ENCODE results near the gene ADD1. TPM values are rescaled to one million over a fixed set of nuclear protein-coding genes. Genes with fewer than 3 reads are reported as not detected.
A peak's percentile ranks its signal among the peaks of the same experiment; 100 is the strongest.

ADD1 gene
- total RNA-seq, 1 donor from 2014 or later = 212 TPM

GRCh38 chr4:2823301-2823670 is 20.4 kb upstream of the ADD1 start:
- H3K27ac ChIP-seq (replicated peaks) = peak overlapping the region; percentile 51
- peaks cover 52% of the 10 kb centered on the region for H3K36me3 ChIP-seq
- intact Hi-C loops (cut with micrococcal nuclease) = no loop called here
- H3K4me1 ChIP-seq = peaks cover 36% of the 10 kb centered on the region
- DNase-seq = peak; percentile 16
- H3K4me3 ChIP-seq = no peak overlapping the region
- no peak for TF ChIP-seq CTCF (IDR thresholded peaks at IDR 0.05; ENCODE audit: borderline replicate concordance)
- H3K9me3 ChIP-seq (replicated peaks) = no peaks in the 10 kb centered on the region
- no peaks in the 10 kb centered on the region for H3K27me3 ChIP-seq (ENCODE audit: low read depth)

DNA sequence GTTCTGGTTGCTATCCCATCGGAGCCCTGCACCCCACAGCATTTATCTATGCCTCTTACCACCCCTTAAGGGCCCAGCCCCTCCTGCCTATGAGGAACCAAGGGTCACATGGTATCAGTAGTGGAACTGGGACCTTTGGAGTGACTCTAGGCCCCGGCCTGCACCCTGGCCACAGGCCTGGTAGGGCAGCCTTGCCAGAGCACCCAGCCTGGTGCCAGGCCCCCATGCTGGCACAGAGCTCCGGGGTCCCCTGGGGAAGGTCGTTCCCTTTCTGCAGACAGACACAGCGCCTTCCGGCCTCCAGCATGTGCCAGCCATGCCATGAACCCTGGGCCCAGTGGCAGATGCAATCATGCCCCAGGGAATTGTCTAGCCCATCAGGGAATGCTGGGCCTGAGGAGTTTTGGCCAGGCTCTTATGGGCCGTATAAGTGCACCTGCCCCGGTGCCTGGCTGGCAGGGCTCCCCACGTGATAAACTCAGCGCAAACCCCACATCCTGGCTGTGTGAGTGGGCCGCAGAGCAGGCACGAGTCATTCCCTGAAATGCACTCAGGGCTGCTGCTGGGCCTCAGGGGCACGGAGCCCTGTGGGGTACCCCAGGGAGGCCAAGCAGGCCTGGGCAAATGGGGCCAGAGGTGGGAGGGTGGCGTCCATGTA is 19.8 kb upstream of the ADD1 start:
- peaks cover 31% of the 10 kb centered on the region for H3K4me1 ChIP-seq
- intact Hi-C loops (cut with micrococcal nuclease) = no loop called here
- H3K27me3 ChIP-seq (ENCODE audit: low read depth) = no peaks in the 10 kb centered on the region
- no peak overlapping the region for H3K4me3 ChIP-seq
- peak overlapping the region; percentile 51 for H3K27ac ChIP-seq (replicated peaks)
- peak; percentile 21 for DNase-seq
- TF ChIP-seq CTCF (IDR thresholded peaks at IDR 0.05; ENCODE audit: borderline replicate concordance) = no peak
- H3K9me3 ChIP-seq (replicated peaks) = no peaks in the 10 kb centered on the region
- peaks cover 58% of the 10 kb centered on the region for H3K36me3 ChIP-seq

DNA sequence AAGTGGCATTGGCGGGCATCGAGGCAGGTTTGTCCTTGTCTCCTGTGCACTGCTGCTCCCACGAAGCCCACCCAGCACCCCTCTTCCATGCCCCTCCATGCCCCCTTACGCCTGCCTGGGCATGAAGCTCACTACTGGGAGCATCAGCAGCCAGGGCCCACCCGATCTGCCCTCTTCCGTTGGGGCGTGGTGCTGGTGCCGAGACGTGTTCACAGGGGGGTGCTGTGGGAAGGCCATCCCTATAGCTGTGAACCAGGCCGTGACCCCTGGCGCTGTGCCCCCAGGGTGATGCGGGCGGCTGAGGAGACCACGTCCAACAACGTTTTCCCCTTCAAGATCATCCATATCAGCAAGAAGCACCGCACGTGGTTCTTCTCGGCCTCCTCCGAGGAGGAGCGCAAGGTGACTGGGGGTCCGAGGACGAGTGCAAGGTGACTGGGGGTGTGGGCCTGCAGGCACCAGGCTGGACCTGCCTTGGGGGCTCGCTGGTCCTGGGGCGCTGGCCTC is 19.3 kb upstream of the ADD1 start:
- Histone ChIP-seq H3K27ac (replicated peaks) (peak overlapping the region; percentile 51), H3K4me1 (peaks cover 28% of the 10 kb centered on the region), H3K4me3 (no peak overlapping the region), H3K9me3 (replicated peaks) (no peaks in the 10 kb centered on the region), H3K27me3 (ENCODE audit: low read depth) (no peaks in the 10 kb centered on the region), H3K36me3 (peaks cover 58% of the 10 kb centered on the region)
- intact Hi-C loops (cut with micrococcal nuclease) = no loop called here
- no peak for TF ChIP-seq CTCF (IDR thresholded peaks at IDR 0.05; ENCODE audit: borderline replicate concordance)
- peak; percentile 14 for DNase-seq

DNA sequence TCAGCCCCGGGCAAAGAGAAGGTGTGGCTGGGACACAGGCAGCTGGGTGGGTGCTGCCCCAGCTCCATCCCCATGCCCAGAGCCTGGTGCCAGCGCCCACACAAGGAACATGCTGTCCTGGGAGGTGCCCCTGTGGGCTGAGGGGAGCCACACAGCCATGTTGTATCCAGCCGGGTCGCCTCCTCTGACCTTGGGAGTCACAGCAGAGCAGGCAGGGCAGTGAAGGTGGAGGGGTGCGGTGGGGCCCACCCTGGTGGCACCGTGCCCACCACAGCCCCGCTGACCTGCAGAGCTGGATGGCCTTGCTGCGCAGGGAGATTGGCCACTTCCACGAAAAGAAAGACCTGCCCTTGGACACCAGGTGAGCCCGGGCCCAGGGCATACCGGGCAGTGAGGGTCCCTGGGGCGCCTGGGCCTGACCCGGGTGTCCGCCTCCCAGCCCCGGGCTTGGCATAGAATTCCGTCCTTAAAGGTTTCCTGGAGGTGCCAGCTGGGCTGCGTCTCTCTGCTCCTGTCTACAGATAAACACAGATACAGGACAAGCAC is 18.7 kb upstream of the ADD1 start:
- Histone ChIP-seq H3K4me3 (no peak overlapping the region), H3K4me1 (peaks cover 28% of the 10 kb centered on the region), H3K27ac (replicated peaks) (peak overlapping the region; percentile 51), H3K27me3 (ENCODE audit: low read depth) (no peaks in the 10 kb centered on the region), H3K9me3 (replicated peaks) (no peaks in the 10 kb centered on the region), H3K36me3 (peaks cover 61% of the 10 kb centered on the region)
- TF ChIP-seq CTCF (IDR thresholded peaks at IDR 0.05; ENCODE audit: borderline replicate concordance) = no peak
- intact Hi-C loops (cut with micrococcal nuclease) = no loop called here
- DNase-seq = peak; percentile 32

- intact Hi-C loops (cut with micrococcal nuclease) = no loop called here
- peaks cover 69% of the 10 kb centered on the region for H3K36me3 ChIP-seq
These were observed 17.9 kb upstream of the ADD1 start for GRCh38 chr4:2825740-2826139.

More at GRCh38 chr4:2825740-2826139, 17.9 kb upstream of the ADD1 start:
- Histone ChIP-seq H3K27me3 (ENCODE audit: low read depth) (no peaks in the 10 kb centered on the region), H3K4me1 (peaks cover 28% of the 10 kb centered on the region), H3K27ac (replicated peaks) (peak overlapping the region; percentile 30), H3K4me3 (no peak overlapping the region), H3K9me3 (replicated peaks) (no peaks in the 10 kb centered on the region)
- DNase-seq = peak; percentile 49
- TF ChIP-seq CTCF (IDR thresholded peaks at IDR 0.05; ENCODE audit: borderline replicate concordance) = no peak
